HS-5 (cell line): Measurements from ENCODE around the gene GAB2.
"Not testable (repeated sequence)": the region's sequence is repeated elsewhere in the genome, so short reads cannot be mapped to it uniquely, and the experiment has no call there.

Experiments used
- DNase-seq: peaks from one replicate; pipeline ENCODE4 v3.0.0-alpha.2; 2012; ENCODE audit warnings: low read depth

The GAB2 gene

GRCh38 chr11:78181185-78181584 lies 236.4 kb downstream of the GAB2 start:
- DNase-seq = peak; percentile 72

DNA sequence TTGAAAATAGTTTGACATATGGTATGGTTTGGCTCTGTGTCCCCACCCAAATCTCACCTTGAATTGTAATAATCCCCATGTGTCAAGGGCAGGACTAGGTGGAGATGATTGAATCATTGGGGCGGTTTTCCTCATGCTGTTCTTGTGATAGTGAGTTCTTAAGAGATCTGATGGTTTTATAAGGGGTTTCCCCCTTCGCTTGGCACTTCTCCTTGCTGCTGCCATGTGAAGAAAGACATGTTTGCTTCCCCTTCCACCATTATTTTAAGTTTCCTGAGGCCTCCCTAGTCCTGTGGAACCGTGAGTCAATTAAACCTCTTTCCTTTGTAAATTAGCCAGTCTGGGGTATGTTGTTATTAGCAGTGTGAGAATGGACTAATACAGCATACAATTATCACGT lies 236.9 kb downstream of the GAB2 start:
- no peak for DNase-seq

DNA sequence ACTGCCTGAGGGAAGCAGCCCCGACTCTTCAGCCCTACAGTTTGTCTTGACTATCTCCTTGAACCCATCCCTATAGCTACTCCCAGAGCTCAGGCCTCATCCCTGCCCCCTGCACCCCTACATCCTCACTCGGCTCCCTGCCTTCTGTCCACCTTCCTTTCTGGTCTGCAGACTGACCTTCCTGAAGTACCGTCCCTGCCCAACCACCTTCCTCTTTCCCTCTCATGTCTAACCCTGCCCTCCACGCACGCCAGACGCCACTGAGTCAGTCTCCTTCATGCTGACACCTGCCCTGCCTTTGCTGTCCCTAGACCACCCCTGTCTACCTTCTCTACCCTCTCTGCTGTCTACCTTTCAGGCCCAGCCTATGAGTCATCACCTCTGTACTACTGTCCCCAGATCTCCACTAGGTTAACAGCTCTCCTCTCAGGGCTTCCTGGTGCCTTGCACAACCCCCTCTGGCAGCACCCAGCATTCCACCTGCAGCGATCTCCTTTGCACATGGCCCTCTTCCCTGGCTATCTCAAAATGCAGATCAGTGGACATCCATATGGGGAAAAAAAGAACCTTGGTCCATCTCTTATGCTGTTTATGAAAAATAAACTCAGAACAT lies 238.1 kb downstream of the GAB2 start:
- no peak for DNase-seq

- DNase-seq = no peak
These were observed 240.4 kb downstream of the GAB2 start for GRCh38 chr11:78177216-78177615.

- DNase-seq = no peak
These were observed 240.9 kb downstream of the GAB2 start for GRCh38 chr11:78176605-78177141.

DNA sequence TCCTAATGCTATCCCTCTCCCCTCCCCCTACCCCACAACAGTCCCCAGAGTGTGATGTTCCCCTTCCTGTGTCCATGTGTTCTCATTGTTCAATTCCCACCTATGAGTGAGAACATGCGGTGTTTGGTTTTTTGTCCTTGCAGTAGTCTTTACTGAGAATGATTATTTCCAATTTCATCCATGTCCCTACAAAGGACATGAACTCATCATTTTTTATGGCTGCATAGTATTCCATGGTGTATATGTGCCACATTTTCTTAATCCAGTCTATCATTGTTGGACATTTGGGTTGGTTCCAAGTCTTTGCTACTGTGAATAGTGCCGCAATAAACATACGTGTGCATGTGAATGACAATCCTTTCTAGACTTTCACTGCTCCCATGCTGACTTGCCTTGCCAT lies 241.8 kb downstream of the GAB2 start:
- DNase-seq = not testable (repeated sequence)

DNA sequence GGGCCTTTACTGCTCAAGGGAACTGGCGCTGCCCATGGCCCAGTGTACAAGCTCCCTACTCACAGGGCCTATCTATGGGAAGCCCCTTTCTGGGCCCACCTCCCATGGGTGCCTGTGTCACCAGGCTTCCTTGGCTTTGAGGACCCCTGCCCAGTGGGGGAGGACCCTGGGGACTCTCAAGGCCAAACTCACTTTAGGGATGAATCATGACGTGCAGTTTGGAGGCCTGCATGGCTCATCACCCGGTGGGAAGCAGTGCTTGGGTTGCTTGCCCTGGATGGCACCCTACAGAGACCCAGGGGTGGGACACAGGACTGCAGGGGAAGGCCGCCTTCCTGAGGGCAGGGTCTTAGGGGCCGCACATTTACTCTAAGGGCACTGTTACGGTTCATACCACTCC lies 245.7 kb downstream of the GAB2 start:
- DNase-seq = no peak

DNA sequence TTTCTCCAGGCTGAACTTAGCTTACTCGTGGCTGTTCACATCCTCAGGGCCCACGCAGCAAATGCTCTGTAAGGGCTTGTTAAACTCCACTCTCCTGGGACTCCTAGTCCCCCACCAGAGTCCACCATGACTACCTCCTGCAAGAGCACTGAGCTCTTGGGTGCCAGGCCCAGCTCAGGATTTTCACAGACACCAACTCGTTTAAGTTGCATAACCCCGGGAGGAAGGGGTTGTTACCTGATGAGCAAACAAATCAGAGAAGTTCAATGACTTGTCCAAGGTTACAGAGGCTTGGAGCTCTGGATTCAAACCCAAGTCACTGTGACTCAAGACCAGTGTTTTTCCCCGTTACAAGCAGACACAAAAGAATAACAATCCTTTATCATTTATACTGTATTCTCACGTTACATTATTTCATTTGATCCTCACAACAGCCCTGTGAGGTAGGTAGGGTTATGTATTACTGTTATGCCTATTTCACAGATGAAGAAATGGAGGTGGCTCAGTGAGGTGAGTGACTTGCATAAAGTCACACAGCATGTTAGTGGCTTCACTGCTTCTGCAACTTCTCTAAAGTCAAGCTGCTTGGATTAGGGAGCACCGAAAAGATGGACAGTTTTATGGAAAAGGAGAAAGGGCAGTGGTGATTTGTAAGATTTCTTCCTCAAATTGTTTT lies 246.6 kb downstream of the GAB2 start:
- DNase-seq = no peak

DNA sequence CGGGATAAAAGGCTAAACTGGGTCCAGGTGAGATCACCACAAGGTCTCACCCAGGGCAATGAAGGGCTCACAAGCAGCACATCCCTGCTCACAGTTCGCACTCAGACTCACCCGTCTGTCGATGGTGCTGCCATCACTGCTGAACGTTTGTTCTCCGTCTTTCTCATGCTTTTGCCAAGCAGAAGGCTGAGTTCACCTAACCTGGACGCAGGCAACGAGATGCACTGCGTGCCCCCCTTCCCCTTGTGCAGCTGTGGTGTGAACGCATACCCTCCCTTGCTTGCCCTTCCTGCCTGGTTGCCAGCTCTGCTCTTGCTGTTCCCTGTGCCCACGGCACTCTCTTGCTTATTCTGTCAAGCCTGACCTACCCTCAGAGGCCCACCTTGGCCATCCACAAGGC lies 247.2 kb downstream of the GAB2 start:
- DNase-seq = no peak

- DNase-seq = no peak
These were observed 248.8 kb downstream of the GAB2 start for GRCh38 chr11:78168539-78169477.

GRCh38 chr11:78166855-78167469 lies 250.7 kb downstream of the GAB2 start:
- no peak for DNase-seq
